Measurements from ENCODE around the gene VAV2. TPM values are rescaled to one million over a fixed set of nuclear protein-coding genes. Genes with fewer than 3 reads are reported as not detected.

The VAV2 gene
- total and polyA plus RNA-seq, 2 of the 4 experiments (the other 2 are of a cell fraction): 10.8 to 13.4 TPM

GRCh38 chr9:133935328-133936005, 56.7 kb downstream of the VAV2 start:
- Histone ChIP-seq H3K9me1 (ENCODE audit: insufficient read depth, low read length) (peaks cover 22% of the 10 kb centered on the region), H2BK20ac (ENCODE audit: low read depth, low read length) (no peak overlapping the region), H3K4ac (ENCODE audit: low read depth, low read length) (peak overlapping the region; percentile 48; the same call in 1 of the 2 replicates), H4K8ac (ENCODE audit: low read depth in 2 of 2, low read length in 2 of 2) (peak overlapping the region in 1 of 2 experiments; percentile 15; a peak in 1 of 4 replicates), H3K4me1 (ENCODE audit: control insufficient read depth, insufficient read depth, low read length) (peaks cover 17% of the 10 kb centered on the region), H2AK5ac (ENCODE audit: low read depth, low read length) (0 out of 2 replicates have a peak overlapping the region, but pooled peaks have one; percentile 54), H3K18ac (ENCODE audit: low read depth, low read length) (no peak overlapping the region), H3K27ac (ENCODE audit: insufficient read depth, low read length) (no peak overlapping the region), H4K20me1 (ENCODE audit: insufficient read depth, low read length) (peaks cover 58% of the 10 kb centered on the region), H3K9ac (ENCODE audit: low read depth, low read length) (no peak overlapping the region), H3K56ac (ENCODE audit: extremely low read depth, insufficient read depth, low read length) (no peak overlapping the region), H2AFZ (replicated peaks; ENCODE audit: low read length, poor library complexity) (peak overlapping the region; percentile 47), H3K27me3 (ENCODE audit: control insufficient read depth, insufficient read depth, low read length) (no peaks in the 10 kb centered on the region), H3K14ac (replicated peaks; ENCODE audit: low read depth, low read length) (no peak overlapping the region), H2AK9ac (replicated peaks; ENCODE audit: low read depth, low read length, poor library complexity) (peak overlapping the region; percentile 52), H3K23ac (ENCODE audit: low read depth, low read length) (no peak overlapping the region), H3K36me3 (ENCODE audit: control insufficient read depth, insufficient read depth, low read length) (peaks cover 12% of the 10 kb centered on the region), H3K4me3 (ENCODE audit: insufficient read depth, low read depth, low read length) (no peak overlapping the region), H2BK15ac (ENCODE audit: low read depth, low read length) (no peak overlapping the region), H2BK120ac (ENCODE audit: low read depth, low read length) (no peak overlapping the region; the same call in 1 of the 2 replicates), H4K5ac (ENCODE audit: low read depth, low read length) (no peak overlapping the region), H4K91ac (ENCODE audit: insufficient read depth, low read depth, low read length) (no peak overlapping the region), H2BK5ac (ENCODE audit: low read depth, low read length, poor library complexity, severe bottlenecking) (no peak overlapping the region), H3K4me2 (ENCODE audit: low read depth, low read length) (no peak overlapping the region), H3K9me3 (ENCODE audit: control insufficient read depth, insufficient read depth, low read length) (no peaks in the 10 kb centered on the region), H3K79me1 (ENCODE audit: low read depth in 1 of 2, low read length in 2 of 2) (peaks cover 26 to 80% of the 10 kb centered on the region in 2 experiments)
- no TSS peak for BruUV-seq (replicated peaks)
- no peak for TF ChIP-seq BHLHE40 (IDR thresholded peaks at IDR 0.05; ENCODE audit: low read depth, low read length)
- TF ChIP-seq CTCF (conservative IDR thresholded peaks at IDR 0.05; ENCODE audit: low read depth, low read length): 0 out of 2 replicates have a peak, but pooled peaks have one; percentile 1
- no peak for TF ChIP-seq POLR2A (IDR thresholded peaks at IDR 0.05; ENCODE audit: low read depth, low read length)
- TF ChIP-seq MAFK (IDR thresholded peaks at IDR 0.05; ENCODE audit: low read depth, low read length): 0 out of 2 replicates have a peak, but pooled peaks have one; percentile 29
- no peak for TF ChIP-seq ELK1 (IDR thresholded peaks at IDR 0.05; ENCODE audit: borderline replicate concordance, low read depth, low read length)
- in situ Hi-C loops (cut with MboI; ENCODE audit: low sequenced_read_pairs) (no loop called here), dilution Hi-C loops (cut with HindIII; ENCODE audit: low sequenced_read_pairs, unreplicated experiment) (no loop called here), intact Hi-C loops (cut with micrococcal nuclease) (no loop called here)
- POLR2A ChIA-PET (ENCODE audit: unreplicated experiment): no interaction called here
- WGBS, 2 experiments (ENCODE audit: extremely low coverage in 2 of 2, insufficient read length in 1 of 2): 59% methylated on average over 11 of the region's 27 CpGs; no CpG with 5 or more reads in 1 of the 2 experiments
- CTCF ChIA-PET: interaction anchor here (0.8 kb wide), 1 partner anchor 25 kb away, joined by 3 read pairs; no protein-coding TSS in a partner anchor
- ATAC-seq (ENCODE audit: low read depth): peak; percentile 71
- DNase-seq: peak; percentile 70
